Measurements from ENCODE around the gene OR13F1.
"Not testable (repeated sequence)": the region's sequence is repeated elsewhere in the genome, so short reads cannot be mapped to it uniquely, and the experiment has no call there.

The OR13F1 gene, protein sequence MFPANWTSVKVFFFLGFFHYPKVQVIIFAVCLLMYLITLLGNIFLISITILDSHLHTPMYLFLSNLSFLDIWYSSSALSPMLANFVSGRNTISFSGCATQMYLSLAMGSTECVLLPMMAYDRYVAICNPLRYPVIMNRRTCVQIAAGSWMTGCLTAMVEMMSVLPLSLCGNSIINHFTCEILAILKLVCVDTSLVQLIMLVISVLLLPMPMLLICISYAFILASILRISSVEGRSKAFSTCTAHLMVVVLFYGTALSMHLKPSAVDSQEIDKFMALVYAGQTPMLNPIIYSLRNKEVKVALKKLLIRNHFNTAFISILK

DNA sequence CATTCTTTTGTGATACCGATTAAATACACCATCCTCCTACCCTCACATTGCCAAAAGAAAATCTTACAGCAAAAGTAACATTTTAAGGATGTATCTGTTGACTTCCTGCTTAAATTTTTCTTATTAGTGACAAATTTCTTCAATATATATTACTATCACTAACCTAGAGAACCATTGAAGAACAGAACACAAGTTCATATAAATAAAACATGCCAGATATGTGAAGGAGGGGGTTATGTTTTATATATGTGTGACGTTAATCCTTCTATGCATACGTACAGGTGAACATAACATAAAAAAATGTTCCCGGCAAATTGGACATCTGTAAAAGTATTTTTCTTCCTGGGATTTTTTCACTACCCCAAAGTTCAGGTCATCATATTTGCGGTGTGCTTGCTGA lies at the start of gene OR13F1:
Gene OR13F1, plus strand, starts transcription at position 301 of the 400 bp plus-strand sequence. Its CDS starts 0 bp downstream, at position 301.
- no peak for DNase-seq

DNA sequence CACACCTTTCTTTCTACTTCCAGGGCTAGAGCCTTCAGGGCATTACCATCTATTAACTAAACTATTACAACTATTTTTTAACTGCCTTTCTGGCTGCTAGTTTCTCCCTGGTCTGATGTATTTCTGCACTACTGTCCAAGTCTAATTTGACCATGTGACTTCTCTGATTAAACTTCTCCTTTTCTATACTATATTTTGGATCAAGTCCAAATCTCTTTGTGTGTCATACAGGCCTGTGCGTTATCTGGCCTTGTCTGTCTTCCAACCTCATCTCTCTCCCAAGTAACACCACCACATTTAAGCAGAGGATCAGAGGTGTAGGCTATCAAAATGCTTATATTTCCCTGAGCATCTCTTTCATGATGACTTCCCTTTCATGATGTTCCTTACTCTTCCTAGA lies 47.2 kb upstream of the OR13F1 start:
- DNase-seq = no peak

DNA sequence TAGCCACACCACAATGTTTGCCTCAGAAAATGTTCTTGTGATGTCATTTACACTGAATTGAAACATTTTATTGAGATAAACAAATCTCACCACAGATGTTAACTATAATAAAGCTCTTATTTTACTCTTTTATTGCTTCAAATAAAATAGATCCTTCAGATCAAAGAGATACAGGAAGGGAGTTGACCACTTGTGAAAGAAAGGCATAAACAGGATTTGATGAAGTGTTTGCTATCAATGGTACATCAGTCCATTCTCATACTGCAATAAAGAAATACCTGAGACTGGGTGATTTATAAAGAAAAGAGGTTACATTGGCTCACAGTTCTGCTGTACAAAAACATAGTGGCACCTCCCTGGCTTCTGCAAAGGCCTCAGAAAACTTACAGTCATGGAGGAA lies 40.2 kb upstream of the OR13F1 start:
- no peak for DNase-seq

DNA sequence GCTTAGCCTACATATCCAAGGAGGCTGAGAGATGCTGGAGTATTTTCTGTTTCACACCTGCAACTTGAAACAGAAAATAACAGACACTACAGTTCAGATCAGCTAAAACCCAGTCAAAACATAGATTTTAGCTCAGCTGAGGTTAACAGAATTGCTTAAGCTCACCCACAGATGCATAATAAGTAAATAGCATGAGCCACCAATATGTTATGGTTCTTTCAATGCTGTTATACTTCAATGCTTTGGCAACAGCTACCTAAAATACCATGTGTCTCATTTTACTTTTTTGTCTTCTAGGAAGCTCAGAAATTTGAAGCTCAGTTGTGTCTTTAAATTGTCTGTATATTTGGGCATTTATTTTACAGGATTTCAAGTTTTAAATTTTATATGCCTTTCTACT lies 35.8 kb upstream of the OR13F1 start:
- DNase-seq = no peak

DNA sequence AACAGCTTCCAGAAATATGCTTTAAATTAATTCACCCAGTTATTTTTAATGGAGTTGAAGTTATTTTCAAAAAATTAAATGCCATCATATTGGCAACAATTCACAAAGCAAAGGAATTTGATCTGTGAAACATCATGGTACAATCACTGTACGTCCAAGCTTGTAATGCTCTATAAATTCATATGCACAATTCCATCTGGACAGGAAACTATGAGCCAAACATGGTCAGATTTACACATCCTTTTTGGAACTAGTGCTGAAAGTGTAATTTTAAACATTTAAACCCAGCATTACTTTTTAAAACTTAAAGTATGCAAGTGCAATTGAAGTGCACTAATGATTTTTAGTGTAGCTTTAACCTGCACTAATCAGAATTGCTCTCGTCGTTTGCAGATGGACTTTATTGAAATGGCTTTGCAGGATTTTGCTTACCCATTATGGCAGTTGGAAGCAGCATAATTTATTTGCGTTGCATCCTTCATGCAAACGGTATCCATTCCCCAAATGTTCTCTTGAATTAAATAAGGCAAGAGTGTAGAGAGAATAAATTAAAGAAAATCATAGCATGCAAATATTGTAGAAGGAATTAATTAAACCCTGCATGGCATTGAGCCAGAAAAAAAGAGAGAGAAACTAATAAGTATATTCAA lies 21.0 kb upstream of the OR13F1 start:
- DNase-seq = no peak

DNA sequence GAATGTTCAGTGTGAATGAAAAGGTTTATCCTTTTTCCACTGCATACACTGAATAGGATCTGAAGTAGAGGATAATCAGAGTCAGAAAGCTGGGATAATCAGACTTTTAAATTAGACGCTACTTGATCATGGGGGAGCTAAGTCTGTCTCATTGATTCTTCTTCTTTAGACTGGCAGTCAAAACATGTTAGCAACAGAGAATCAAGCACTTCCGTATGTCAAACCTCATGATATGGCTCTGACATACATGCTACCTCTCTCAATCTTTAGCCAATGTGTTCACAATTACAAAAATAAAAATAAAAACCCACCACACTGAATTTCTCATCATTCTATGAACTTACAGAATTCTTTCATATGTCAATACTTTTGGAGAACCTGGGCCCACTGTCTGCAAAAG lies 19.0 kb upstream of the OR13F1 start:
- DNase-seq = no peak

DNA sequence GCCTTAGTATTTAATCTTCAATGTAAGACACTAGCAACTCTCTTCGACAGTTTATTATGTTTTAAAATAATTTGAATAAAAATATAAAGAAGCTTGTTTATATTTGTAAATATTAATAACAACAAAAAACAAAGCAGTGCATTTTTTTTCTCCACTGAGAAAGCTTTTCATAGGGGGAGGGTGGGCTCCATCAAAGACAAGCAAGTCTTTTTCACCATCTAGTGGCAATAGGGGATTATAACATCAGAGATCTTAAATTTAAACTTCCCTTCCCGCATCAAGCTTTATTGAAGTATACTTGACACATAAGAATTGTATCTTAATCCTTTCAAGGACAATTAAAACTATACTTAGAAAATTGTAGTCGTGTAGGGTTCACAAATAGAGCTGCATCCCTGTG lies 9.3 kb upstream of the OR13F1 start:
- DNase-seq = no peak

DNA sequence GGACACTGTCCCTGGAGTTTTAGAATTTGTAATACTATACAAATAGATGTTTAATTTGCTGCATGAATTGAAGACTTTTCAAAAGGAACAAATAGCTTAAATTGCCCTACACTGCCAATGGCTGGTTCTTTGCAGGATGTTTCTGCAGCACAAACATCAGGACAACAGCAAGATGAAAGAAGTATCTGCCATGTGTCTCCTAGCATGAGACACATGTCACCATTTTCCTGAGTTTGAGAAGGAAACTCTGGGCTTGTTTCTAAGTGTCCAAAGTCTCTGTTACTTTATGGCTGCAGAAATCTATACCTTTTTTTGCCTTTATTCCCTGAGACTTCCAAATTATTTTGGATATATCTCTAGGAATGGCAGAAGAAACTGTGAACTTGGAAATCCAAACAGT lies 623 bp upstream of the OR13F1 start:
- DNase-seq = no peak

DNA sequence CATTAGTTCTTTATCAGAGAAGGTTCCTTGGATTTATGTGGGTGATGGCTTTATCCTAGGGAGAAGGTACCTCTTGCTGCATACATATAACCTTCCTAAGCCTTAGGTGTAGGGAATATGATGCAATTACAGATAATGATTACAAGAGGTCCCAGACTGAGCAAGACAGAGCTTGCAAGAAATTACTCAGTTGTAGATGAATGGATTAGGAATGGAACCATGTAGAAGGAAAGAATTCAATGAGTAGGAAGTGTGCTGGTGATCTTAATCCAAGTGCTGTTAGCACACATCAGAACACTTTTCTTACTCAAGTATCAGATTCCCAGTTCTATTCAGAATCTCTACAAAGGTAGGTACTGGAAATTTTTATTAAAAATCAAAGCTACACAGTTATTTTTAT lies 2.5 kb downstream of the OR13F1 start:
- DNase-seq = no peak

DNA sequence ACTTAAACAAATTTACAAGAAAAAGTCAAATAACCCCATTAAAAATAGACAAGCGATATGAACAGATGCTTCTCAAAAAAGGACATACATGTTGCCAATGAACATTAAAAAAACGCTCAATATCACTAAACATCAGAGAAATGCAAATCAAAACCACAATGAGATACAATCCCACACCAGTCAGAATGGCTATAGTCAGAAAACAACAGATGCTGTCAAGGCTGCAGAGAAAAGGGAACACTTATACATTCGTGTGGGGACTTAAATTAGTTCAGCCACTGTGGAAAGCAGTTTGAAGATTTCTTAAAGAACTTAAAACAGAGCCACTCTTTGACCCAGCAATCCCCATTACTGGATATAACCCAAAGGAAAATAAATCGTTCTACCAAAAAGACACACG lies 10.8 kb downstream of the OR13F1 start:
- no peak for DNase-seq

DNA sequence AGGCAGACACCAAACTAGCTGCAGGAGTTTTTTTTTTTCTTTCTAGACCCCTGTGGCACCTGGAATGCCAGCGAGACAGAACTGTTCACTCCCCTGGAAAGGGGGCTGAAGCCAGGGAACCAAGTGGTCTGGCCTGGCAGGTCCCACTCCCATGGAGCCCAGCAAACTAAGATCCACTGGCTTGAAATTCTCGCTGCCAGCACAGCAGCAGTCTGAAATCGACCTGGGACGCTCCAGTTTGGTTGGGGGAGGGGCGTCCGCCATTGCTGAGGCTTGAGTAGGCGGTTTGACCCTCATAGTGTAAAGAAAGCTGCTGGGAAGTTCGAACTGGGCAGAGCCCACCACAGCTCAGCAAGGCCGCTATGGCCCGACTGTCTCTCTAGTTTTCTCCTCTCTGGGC lies 16.2 kb downstream of the OR13F1 start:
- not testable (repeated sequence) for DNase-seq

DNA sequence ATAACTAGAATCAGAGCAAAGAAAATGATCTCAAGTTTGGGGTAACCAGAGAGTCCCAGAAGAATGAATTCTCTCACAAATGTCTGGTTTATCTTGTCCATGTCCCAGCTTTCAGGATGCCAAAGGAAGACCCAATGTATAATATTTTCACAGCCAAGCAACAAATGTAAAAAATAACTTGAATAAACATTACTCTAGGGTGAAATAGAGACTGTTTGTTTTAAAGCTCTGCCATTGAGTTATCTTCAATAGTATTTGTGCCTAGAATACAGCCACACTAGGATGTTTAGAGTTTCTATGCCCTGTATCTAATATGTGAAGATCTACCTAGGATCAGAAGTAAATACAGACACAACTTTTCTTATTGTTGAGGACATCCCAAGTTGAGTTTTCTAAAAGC lies 23.0 kb downstream of the OR13F1 start, which contains the start of gene OR13C4:
Gene OR13C4, minus strand, starts transcription at position 101 of the 400 bp plus-strand sequence. Its CDS starts 0 bp downstream, at position 101.
- DNase-seq = no peak

DNA sequence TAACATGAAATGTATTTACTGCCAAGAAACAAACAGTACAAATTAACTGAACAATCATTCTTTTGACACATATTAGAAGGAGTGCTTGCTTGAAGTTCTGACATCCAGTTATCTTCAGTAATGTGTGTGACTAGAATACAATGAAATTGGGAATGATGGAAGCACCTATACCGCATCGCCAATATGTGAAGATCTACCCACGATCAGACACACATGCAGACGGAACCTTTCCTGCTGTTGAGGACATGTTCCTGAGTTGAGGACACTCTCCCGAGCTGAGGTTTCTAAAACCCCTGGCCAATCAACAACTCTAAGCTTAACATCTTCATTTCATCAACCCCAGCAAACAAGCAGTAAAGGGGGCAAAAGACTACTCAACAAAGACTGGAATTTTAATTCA lies 32.7 kb downstream of the OR13F1 start, which contains the start of gene OR13C3:
Gene OR13C3, minus strand, starts transcription at position 101 of the 400 bp plus-strand sequence. CDS start 133 bp downstream, outside the sequence.
- no peak for DNase-seq

DNA sequence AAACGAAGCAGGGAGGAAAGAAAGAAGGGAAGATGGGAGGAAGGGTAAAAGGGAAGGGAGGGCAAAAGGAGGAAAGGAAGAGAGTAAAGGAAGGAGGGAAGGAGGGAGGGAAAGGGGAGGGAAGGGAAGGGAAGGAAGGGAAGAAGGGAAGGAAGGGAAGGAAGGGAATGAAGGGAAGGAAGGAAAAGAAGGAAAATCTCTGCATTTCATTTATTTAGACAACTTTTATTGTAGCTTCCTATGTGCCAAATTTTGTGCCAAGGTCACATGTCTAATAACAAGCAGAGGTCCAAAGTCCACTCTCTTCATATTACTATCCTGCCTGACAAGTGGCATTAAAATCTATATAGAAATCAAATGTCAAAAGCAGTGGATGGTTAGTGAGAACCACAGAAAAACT lies 35.2 kb downstream of the OR13F1 start:
- DNase-seq = no peak

DNA sequence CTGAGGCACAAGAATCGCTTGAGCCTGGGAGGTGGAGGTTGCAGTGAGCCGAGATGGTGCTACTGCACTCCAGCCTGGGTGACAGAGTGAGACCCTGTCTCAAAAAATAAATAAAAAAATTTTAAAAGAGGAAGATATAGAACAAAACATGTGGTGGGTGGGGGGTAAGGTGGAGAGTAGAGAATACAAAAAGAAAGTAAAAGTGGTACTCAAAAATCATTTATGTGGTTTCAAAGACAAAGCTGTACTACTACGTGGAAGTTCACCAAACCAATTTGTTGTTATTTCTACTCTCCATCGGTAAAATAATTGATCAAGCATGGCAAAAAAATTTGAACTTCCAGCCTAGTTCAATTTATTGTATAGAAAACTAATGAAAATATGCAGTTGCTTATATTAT lies 40.6 kb downstream of the OR13F1 start:
- no peak for DNase-seq

DNA sequence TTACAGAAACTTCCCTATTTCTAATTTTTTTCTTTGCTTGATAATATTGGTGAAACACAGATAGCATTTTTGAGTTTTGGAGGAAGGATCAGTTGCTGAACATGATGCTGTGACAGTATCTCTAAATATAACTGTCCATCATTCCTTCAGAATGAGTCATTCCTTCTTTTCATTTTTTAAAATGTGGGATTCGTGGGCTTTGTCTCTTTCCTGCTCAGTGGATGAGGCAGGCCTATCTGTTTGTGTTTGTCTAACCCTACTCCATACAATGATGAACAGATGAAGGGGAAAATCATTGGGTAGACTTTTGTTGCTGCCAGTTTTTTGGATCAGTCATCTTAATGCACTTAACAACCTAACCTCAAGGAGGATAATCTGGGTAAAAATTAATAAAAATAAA lies 49.2 kb downstream of the OR13F1 start:
- no peak for DNase-seq

Measured in CD4-positive, alpha-beta T cell treated with Interleukin-17A for 1 hour (primary cell).